Measurements from ENCODE around the gene PPIP5K1.
A peak's percentile ranks its signal among the peaks of the same experiment; 100 is the strongest.

PPIP5K1 gene

DNA sequence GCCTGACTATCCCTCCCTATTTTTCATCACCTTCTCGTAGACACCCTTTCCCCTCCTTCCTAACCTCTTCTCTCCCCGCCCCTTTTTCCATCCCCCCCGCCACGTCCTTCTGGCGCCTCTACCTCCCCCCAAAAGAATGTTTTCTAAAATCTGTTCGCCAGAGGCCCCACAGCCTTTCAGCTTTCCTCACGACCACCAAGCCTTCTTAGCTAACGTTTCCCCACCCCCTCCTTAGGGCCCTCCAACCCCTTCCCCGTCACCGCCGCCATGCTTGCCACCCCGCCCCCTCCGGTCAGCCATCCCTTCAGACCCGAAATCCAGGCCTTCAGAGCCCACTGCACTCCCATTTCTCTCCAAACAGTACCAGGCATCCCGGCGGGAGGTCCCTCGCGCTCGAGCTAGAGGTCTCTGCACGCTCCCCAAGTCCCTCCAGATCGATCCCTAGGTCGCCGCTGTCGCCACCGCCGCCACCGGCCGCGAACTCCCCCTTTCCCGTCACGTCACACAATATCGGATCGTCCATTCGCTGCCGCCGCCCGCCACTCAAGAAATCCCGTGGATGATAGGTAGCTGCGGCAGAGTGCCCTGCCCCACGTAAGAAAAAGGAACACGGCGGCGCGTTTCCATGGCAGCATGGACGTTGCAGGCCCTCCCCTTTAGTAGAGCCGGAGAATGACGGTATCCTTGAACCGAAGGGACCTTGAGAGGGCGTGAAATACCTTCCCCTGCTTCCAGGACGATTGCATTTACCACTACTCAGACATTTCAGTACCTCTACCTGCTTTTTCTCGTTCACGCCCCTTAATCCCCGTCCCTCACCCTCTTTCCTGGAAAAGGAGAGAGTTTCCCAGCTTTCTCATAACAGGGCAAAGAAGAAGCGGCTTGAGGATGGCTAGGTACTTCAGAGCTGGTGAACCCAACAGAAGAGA is 97.1 kb downstream of the PPIP5K1 start, which contains the start of gene TP53BP1 (continued):
- TF ChIP-seq, protein P1, sequence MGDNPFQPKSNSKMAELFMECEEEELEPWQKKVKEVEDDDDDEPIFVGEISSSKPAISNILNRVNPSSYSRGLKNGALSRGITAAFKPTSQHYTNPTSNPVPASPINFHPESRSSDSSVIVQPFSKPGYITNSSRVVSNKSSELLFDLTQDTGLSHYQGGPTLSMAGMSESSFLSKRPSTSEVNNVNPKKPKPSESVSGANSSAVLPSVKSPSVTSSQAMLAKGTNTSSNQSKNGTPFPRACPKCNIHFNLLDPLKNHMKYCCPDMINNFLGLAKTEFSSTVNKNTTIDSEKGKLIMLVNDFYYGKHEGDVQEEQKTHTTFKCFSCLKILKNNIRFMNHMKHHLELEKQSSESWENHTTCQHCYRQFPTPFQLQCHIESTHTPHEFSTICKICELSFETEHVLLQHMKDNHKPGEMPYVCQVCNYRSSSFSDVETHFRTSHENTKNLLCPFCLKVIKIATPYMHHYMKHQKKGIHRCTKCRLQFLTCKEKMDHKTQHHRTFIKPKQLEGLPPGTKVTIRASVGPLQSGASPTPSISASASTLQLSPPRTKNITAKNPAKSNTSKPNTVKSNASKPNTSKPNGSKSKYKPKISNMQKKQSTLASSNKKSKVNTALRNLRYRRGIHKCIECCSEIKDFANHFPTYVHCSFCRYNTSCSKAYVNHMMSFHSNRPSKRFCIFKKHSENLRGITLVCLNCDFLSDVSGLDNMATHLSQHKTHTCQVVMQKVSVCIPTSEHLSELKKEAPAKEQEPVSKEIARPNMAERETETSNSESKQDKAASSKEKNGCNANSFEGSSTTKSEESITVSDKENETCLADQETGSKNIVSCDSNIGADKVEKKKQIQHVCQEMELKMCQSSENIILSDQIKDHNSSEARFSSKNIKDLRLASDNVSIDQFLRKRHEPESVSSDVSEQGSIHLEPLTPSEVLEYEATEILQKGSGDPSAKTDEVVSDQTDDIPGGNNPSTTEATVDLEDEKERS (tag by site-specific recombination; IDR thresholded peaks at IDR 0.05): no peak
- TF ChIP-seq, protein P2, sequence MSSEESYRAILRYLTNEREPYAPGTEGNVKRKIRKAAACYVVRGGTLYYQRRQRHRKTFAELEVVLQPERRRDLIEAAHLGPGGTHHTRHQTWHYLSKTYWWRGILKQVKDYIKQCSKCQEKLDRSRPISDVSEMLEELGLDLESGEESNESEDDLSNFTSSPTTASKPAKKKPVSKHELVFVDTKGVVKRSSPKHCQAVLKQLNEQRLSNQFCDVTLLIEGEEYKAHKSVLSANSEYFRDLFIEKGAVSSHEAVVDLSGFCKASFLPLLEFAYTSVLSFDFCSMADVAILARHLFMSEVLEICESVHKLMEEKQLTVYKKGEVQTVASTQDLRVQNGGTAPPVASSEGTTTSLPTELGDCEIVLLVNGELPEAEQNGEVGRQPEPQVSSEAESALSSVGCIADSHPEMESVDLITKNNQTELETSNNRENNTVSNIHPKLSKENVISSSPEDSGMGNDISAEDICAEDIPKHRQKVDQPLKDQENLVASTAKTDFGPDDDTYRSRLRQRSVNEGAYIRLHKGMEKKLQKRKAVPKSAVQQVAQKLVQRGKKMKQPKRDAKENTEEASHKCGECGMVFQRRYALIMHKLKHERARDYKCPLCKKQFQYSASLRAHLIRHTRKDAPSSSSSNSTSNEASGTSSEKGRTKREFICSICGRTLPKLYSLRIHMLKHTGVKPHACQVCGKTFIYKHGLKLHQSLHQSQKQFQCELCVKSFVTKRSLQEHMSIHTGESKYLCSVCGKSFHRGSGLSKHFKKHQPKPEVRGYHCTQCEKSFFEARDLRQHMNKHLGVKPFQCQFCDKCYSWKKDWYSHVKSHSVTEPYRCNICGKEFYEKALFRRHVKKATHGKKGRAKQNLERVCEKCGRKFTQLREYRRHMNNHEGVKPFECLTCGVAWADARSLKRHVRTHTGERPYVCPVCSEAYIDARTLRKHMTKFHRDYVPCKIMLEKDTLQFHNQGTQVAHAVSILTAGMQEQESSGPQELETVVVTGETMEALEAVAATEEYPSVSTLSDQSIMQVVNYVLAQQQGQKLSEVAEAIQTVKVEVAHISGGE (tag by site-specific recombination; conservative IDR thresholded peaks at IDR 0.05; ENCODE audit: low read depth): peak; percentile 81
- TF ChIP-seq ZNF433 (tag by site-specific recombination; IDR thresholded peaks at IDR 0.05; ENCODE audit: low read depth): no peak
- no peak for TF ChIP-seq OVOL3 (tag by site-specific recombination; IDR thresholded peaks at IDR 0.05)
- TF ChIP-seq, protein P3, sequence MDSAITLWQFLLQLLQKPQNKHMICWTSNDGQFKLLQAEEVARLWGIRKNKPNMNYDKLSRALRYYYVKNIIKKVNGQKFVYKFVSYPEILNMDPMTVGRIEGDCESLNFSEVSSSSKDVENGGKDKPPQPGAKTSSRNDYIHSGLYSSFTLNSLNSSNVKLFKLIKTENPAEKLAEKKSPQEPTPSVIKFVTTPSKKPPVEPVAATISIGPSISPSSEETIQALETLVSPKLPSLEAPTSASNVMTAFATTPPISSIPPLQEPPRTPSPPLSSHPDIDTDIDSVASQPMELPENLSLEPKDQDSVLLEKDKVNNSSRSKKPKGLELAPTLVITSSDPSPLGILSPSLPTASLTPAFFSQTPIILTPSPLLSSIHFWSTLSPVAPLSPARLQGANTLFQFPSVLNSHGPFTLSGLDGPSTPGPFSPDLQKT (IDR thresholded peaks at IDR 0.05; ENCODE audit: borderline replicate concordance, low read depth, low read length): no peak
- peak; percentile 24; the same call in 1 of the 2 replicates for TF ChIP-seq MYNN (tag by site-specific recombination; IDR thresholded peaks at IDR 0.05; ENCODE audit: borderline replicate concordance)
- TF ChIP-seq INSM2 (tag by site-specific recombination; IDR thresholded peaks at IDR 0.05): no peak
- 0 out of 2 replicates have a peak, but pooled peaks have one; percentile 38 for TF ChIP-seq MZF1 (tag by site-specific recombination; IDR thresholded peaks at IDR 0.05; ENCODE audit: borderline replicate concordance)
- TF ChIP-seq, protein P4, sequence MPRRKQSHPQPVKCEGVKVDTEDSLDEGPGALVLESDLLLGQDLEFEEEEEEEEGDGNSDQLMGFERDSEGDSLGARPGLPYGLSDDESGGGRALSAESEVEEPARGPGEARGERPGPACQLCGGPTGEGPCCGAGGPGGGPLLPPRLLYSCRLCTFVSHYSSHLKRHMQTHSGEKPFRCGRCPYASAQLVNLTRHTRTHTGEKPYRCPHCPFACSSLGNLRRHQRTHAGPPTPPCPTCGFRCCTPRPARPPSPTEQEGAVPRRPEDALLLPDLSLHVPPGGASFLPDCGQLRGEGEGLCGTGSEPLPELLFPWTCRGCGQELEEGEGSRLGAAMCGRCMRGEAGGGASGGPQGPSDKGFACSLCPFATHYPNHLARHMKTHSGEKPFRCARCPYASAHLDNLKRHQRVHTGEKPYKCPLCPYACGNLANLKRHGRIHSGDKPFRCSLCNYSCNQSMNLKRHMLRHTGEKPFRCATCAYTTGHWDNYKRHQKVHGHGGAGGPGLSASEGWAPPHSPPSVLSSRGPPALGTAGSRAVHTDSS (tag by site-specific recombination; IDR thresholded peaks at IDR 0.05): no peak
- TF ChIP-seq ZNF510 (tag by site-specific recombination; IDR thresholded peaks at IDR 0.05; ENCODE audit: insufficient replicate concordance): no peak
- no peak for TF ChIP-seq KLF7 (tag by site-specific recombination; IDR thresholded peaks at IDR 0.05; ENCODE audit: borderline replicate concordance)
- no peak for TF ChIP-seq WT1 (tag by site-specific recombination; IDR thresholded peaks at IDR 0.05)
- no peak for TF ChIP-seq GLI4 (tag by site-specific recombination; IDR thresholded peaks at IDR 0.05)
- peak; percentile 88 for TF ChIP-seq ZNF341 (tag by site-specific recombination; IDR thresholded peaks at IDR 0.05; ENCODE audit: low read depth)
- no peak for TF ChIP-seq ZNF561 (tag by site-specific recombination; IDR thresholded peaks at IDR 0.05; ENCODE audit: borderline replicate concordance)
- TF ChIP-seq SCRT1 (tag by site-specific recombination; IDR thresholded peaks at IDR 0.05; ENCODE audit: borderline replicate concordance): no peak
- TF ChIP-seq ZNF114 (tag by site-specific recombination; IDR thresholded peaks at IDR 0.05): no peak
- TF ChIP-seq TRIM28 (IDR thresholded peaks at IDR 0.05; ENCODE audit: borderline replicate concordance, low read length): no peak
- TF ChIP-seq ZNF184 (tag by site-specific recombination; IDR thresholded peaks at IDR 0.05): no peak
- TF ChIP-seq, protein P5, sequence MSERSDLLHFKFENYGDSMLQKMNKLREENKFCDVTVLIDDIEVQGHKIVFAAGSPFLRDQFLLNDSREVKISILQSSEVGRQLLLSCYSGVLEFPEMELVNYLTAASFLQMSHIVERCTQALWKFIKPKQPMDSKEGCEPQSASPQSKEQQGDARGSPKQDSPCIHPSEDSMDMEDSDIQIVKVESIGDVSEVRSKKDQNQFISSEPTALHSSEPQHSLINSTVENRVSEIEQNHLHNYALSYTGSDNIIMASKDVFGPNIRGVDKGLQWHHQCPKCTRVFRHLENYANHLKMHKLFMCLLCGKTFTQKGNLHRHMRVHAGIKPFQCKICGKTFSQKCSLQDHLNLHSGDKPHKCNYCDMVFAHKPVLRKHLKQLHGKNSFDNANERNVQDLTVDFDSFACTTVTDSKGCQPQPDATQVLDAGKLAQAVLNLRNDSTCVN (tag by site-specific recombination; optimal IDR thresholded peaks at IDR 0.05): peak; percentile 62
- TF ChIP-seq, protein P6, sequence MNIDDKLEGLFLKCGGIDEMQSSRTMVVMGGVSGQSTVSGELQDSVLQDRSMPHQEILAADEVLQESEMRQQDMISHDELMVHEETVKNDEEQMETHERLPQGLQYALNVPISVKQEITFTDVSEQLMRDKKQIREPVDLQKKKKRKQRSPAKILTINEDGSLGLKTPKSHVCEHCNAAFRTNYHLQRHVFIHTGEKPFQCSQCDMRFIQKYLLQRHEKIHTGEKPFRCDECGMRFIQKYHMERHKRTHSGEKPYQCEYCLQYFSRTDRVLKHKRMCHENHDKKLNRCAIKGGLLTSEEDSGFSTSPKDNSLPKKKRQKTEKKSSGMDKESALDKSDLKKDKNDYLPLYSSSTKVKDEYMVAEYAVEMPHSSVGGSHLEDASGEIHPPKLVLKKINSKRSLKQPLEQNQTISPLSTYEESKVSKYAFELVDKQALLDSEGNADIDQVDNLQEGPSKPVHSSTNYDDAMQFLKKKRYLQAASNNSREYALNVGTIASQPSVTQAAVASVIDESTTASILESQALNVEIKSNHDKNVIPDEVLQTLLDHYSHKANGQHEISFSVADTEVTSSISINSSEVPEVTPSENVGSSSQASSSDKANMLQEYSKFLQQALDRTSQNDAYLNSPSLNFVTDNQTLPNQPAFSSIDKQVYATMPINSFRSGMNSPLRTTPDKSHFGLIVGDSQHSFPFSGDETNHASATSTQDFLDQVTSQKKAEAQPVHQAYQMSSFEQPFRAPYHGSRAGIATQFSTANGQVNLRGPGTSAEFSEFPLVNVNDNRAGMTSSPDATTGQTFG (tag by site-specific recombination; IDR thresholded peaks at IDR 0.05; ENCODE audit: borderline replicate concordance): no peak
- TF ChIP-seq ZBTB48 (tag by site-specific recombination; IDR thresholded peaks at IDR 0.05): peak; percentile 98
- no peak for TF ChIP-seq ZNF48 (tag by site-specific recombination; IDR thresholded peaks at IDR 0.05)

Data from HEK293 (cell line).